ENCODE results near the gene KCNAB1.
A peak's percentile ranks its signal among the peaks of the same experiment; 100 is the strongest.

The KCNAB1 gene

DNA sequence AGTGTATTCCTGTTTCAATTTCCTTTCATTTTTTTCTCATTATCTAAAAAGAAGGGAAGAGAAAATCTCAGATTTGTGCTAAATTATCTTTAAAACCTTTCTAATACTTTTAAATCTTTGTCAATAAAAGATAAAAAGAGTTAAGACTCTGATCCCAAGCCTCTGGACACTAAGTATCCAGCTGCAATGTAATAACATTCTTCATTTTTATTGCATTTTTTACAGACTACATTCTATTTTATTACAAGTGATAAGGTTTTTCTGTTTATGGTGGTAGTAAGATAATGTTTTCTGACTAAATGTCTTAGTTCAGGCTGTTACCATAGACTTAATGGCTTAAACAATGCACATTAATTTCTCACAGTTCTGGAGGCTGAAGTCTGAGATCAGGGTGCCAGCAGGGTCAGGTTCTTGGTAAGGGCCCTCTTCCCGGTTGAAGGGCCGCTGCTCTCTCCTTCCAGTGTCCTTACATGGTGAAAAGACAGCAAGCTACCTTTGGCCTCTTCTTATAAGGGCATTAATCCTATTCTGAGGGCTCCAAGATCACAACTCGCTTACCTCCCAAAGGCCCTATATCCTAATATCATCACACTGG, 19.7 kb downstream of the KCNAB1 start:
- DNase-seq = no peak

DNA sequence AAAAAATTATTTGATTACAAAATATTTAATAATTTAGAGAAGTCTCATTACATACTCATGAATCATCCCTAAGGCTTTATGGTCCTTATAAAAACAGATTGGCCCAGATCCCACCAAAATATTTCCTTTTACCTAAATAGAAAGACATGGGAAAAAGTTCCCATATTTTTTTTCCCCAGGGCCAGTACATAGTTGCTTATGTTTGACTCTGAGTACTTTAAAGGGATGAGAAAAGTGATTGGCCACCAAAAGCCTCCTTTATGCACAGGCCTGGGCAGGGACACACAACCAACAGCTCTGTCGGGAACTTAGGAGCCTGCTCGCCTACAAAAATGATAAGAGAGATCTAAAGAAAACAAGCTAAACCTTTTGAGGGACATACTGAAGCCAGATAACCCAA, 22.3 kb downstream of the KCNAB1 start:
- no peak for DNase-seq

DNA sequence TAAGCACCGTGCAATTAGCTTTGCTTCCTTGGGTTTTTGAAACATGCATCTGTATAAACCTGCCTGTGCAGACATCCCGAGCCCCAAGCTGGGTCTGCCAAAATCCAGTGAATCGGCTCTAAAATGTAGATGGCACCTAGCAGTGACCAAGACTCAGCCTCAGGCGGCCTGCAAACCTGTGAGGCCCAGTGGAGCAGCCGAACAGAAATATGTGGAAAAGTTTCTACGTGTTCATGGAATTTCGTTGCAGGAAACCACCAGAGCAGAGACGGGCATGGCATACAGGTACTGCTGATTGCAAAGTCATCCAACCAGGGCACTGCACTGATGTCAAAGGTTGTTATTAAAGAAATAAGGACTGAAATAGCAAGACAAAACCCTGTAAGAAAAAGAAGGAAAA, 22.8 kb downstream of the KCNAB1 start:
- DNase-seq = no peak

DNA sequence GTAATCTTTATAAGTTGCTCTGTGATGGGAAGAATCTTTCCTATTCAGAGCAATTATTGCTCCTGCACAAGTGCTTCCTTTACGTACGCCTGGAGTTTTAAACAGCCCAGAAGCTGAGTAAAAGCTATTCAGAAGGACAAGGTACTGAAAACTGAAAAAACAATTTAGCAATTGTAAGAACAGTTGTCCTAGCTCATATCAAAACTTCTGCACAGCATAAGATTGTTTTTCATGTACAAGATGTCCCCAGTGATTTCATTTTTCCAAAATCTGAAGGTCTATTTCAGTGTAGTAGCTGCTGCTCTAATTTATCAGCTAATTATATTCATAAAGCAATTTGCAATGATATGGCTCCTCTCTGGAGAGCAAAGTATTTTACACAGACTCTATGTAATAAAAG, 23.7 kb downstream of the KCNAB1 start:
- no peak for DNase-seq

DNA sequence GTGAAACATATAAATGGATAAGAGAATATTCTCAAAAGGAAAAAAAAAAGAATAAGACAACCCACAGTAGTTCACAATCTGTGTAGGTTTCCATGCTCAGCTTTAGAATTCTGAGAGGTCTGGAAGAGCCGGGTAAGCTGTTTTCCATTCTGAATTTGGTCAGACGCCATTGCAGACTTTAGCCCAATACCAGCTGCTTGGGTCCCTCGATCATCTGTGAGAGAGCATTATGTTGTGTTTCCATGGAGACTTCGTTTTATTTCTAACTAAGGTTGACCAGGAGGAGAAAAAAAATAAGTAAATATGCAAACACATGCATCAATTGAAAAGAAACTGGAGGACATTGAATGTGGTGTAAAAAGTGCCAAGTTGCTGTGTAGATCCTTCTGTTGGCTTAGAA, 25.5 kb downstream of the KCNAB1 start:
- no peak for DNase-seq

DNA sequence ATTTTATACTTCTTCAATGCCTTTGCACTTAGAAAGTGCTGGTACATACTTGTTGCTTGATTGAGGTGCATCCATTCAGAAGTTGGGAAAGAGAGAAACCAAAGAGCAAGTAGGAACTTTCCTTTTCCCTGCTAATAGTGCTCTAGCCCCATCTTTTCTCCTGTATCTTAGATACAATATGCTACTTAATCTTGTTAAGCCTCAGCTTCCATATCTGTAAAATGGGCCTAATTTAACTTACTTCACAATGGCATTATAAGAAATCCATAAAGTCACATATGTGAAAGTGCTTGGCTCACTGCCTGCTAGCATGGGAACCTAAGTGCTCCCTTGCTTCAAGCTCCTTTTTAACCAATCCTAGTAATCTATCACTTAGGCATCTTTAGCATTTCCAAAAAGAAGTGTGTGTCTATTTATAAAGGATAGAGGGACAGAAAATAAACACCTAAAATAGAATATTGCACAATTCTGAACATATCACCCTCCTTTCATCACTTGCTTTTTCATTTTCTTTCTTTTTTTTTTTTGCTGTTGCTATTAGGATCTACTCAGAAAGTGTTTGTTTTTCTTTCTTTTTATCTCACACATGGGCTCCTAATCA, 28.1 kb downstream of the KCNAB1 start:
- no peak for DNase-seq

DNA sequence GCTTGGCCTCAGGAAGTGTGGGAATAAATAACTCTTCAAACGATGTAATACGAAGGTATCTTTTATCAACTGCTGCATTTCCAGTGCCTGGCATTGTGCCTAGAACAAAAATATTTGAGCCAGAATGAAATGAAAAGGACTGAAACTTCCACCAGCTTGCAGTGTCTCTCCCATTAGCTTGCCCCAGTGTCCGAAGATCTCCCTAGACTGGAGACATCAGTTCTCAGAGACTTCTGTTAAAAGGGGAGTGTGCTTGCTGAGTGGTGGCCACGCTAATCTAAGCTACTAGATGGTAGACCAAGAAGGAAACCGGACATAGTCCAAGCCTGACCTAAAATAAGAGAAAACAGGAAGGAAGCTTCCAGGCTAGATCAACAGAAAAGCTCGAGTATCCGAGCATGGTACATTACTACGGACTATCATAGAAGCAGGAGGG, 28.6 kb downstream of the KCNAB1 start:
- DNase-seq = no peak

DNA sequence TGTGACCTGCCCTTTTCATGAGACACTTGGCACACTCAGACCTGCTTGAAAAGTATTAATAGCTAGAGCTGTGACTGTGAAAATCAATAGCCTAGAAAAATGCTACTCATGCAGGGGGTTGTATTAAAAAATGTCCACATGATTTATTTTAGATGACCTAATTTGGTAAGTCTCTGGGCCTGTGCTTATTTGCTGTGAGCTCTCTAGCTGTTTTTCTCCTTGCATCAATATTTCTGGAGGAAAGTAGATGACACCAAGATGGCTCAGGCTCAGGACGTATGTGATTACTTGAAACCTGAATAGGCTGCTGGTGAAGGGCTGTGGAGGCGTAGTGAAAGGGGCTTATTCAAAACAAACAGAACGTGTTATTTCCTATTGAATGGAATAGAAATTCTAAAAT, 29.5 kb downstream of the KCNAB1 start:
- no peak for DNase-seq

DNA sequence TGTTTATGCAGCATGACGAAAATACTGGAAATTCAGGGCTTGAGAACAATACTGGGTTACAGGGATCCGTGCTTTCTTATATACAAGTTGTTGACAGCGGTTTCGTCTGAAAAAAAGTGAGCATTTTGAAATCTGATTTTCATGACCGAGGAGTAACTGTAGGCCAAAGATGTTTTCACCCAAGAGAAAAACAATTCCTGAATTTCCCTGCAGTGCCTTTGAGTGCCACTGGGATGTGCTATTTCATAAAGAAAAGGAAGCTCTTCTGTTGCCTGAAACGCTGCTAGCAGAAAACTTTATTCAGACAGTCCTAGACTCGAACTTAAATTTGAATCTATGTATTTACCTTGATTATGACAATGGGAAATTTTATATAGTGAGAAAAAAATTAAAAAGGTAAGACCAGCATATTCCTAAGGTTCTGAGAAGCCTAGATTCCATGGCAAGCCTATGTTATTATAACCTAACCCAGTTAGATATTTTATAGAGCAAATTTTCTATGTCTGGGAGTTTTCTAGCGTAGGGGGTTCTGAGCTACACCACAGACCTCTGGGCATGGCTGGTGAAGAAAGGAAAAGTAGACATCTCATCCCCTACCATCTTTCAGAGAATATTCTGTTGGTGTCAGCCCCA, 30.2 kb downstream of the KCNAB1 start:
- DNase-seq = peak; percentile 14

DNA sequence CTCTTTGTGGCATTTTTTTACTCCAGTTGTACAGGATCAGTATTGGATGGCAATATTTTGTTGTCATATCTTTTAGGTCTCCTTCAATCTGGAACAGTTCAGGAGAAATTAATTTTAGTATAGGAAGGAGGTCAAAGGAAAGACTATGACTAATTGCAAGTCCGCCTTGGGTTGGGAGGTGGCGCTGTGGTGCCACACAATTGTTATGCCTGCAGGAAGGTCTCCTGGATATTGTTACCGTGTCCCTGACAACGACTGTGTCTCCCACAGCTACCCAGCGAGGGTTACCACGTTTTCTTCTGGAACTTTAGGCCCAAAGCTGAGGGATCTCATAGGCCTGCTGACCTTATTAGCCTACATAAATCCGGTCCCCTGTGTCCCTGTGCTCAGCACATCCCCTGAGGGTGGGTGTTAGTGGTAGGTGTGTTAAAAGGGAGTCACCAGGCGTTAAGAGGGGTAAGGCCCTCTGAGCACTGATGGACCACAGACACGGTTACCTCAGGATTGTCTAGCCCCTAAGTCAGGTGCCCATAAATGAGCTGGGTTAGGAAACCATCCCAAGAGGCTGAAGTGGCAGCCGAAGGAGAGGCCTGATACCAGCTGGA, 31.5 kb downstream of the KCNAB1 start:
- DNase-seq = peak; percentile 49

DNA sequence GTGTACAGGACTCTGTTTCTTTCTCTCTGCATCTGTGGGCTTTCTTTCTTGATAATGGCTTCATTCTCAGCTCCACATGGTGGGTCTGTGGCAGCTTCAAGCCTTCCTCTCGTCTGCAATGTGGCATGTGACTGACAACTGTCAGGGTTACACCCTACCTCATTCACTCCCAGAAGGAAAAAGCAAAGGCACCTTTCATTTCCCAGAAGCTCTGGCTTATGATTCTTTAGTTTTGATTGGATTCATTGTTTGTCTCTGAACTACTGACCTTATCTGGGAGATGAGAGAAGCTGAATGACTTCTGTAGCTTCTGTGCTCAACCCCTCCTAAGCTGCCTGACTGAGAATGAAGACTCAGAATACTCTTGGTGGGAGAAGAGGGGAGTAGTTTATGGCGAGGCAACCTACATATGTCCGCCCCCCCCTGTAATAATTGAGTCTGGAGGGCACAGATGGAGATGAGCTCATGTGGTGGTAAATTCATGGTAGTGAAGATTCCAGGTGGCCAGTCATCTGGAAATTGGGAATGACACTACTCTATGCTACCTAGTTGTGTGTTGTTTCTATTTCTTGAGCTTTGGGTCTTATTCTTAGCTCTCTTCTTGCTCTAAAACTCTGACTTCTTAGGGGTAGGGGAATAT, 38.4 kb downstream of the KCNAB1 start:
- DNase-seq = no peak

DNA sequence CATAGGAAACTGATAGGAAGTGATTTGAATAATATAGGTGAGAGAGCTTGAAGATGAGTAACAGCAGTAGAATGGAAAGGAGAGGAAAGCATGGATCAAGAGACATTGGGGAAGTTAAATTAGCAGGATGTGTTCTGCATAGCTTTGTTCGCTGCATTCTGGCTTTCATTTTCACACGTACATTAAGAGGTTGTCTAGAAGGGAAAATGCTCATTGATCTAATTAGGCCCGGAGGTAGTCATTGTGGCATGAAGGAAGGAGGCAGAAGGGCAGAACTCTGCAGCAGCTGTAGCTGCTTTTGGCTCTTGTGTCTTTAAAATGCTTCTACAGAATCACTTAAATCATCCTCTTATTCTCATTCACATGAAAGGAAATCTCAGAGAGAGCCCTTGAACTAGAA, 40.3 kb downstream of the KCNAB1 start:
- no peak for DNase-seq

DNA sequence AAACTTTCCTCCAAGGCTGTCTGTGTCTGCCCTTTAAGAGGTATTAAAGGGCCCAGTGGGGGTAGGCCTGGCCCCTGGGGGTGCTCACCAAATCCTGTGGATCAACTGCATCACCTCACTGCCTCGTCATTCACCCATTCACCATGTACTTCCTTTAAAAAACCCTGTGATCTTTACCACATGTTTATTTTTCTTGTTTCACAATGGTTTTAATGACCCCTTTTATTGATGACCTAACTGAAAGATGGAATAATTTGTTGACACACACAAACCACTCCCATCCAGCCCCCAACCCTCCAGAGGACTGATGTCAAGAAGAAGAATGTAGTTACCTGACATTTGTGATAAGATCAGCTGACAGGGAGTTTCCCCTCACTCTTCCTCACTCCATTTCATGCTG, 40.8 kb downstream of the KCNAB1 start:
- DNase-seq = no peak

DNA sequence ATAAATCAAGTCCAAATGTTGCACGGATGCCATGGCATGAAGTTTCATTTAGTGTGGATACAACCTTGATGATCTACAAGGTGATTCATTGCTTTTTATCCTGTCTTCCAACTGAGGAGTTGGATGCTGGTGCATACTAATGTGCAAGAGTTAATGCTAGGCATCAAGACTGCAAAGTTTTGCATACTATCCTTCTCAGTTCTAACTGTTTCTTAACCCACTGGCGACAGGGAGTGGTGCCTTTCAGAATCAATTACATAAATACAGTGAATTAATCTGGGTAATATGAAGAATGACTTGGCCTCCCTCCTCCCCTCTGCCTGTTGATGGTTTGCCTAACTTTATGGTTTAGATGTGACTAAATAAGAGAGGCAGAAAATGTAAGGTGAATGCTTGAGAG, 43.5 kb downstream of the KCNAB1 start:
- no peak for DNase-seq

DNA sequence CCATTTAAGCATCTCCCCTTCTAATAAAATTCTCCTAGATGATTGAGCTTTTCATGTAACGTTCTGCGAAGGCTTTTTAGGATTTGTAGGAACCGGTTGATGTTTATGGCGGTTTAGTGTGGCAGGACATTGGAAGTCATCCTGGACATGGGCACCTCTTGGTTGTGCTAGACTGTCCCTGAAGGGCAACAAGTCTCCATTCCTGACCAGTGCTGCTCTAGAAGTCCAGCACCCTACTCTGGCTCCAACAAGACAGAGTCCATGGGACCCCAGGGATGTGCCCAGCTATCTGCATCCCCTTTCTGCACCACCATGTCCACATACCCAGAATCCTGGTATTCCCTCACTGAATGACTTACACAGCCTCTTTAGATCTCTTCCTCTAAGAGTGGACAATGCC, 46.4 kb downstream of the KCNAB1 start:
- no peak for DNase-seq

DNA sequence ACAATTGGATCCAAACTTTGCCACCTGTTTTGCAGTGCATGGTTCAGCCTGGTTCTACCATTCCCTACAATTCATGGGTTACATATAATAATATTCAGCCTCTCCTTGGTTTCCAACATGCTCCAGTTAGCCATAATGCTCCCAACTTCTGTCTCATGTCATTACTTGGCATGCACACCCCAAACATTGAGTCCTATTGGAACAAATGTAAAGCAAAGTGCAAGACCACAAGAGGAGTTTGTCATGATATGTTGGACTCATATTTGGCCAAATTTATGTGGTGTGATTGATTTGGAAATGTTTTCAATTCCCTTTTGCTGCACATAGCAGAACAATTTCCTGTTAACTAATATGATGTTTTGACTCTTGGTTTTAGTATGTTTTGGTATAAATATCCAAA, 50.2 kb downstream of the KCNAB1 start:
- no peak for DNase-seq

DNA sequence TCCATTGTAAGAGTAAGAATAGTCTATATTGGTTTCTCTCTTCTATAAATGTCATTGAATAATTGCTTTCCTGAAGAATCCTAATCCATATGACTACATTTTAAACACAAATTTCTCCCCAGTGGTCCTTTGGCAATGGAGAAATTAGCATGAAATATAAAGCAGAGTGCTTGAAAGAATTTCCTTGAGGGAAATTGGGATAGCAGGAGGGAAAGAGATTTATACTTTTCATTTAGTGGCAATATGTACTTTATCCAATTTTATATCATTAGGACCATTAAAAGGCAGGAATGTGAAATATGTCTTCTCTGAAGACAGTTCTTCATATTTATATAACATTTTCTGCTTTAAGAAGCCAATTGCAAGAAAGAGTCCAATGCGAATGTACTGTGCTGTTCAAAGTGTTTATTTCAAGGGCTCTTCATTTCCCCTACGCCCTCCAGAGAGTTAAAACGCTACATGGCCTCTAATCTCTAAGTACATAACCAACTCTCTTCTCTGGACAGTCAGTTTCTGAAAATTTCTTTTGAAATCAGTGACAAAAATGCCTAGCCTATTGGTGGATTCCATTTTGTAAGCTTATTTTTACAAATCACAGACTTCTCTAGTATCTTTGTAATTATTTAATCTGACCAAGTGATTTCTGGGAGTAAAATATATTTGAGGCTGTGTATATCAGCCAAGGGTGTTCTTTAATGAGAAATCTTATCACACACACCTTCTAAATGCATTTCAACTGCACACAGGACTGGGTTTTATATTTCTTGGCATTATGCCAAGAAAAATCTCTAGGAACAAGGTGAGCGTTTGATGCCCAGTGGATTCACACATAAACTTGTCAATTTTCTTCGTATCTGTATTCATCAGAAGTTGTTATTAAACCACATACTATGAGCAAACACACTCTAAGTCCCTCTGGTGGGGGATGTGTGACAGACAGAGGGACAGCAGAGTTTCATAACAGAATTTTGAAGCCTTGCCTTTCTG, 51.2 kb downstream of the KCNAB1 start:
- no peak for DNase-seq

DNA sequence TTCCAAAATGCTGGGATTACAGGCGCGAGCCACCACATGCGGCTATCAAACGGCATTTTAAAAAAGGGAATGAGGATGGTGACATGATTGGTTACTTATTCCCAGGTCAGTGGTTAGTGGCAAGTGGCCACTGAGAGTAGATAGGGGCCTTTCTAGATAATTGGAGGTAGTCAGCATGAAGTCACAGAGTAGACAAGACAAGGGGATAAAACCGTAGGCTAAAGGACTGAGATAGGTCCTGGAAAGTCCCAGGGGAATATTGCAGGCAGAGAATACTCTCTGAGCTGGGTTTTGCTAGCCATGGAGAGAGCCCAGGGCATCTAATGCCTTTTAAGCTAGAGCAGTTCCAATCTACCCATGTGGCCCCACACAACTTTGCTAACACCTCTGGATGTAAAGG, 52.2 kb downstream of the KCNAB1 start:
- DNase-seq = no peak

DNA sequence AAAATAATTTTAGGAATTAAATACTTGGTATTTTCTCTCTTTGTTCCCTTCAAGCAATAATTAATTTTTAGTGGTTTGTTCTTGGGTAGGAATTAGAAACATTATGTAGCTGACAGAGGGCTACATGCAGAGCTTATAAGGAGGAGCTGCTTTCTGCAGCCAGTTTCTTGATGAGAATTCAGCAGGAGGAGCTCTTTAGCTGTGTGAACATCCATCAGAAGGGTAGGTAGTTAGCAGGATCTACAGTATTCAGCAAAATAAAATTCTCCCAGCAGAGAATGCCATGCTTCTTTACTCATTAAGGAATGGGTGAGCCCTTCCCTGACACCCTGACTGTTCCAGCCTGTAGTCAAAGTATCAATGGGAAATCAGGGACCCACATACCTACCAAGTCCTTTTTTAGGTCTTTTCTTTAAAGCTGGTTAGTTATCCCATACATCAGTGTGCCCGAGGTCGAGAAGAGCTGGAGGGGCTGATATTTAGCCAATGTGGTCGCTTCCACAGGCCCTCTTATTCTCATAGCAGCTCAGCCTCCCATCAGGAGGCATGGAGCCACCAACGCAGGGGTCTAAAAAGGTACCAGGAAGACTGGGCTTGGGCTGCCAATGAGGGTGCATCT, 54.0 kb downstream of the KCNAB1 start:
- no peak for DNase-seq

DNA sequence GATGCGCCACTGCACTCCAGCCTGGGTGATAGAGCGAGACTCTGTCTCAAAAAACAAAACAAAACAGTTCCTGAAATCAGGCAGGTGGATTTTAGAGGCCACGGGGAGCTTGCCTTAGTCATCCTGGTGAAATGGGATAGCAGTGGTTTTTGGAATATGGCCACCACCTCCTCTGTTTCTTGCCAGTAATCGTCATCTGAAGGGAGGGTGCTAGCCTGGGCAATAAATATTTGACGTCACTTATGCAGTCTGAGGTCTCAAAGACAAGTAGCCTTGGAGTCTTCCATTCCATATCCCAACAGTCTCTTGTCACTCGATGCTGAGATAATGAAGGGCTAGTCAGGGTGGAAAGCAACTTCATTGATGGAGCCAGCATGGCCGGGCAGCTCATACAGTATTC, 55.2 kb downstream of the KCNAB1 start:
- no peak for DNase-seq

DNA sequence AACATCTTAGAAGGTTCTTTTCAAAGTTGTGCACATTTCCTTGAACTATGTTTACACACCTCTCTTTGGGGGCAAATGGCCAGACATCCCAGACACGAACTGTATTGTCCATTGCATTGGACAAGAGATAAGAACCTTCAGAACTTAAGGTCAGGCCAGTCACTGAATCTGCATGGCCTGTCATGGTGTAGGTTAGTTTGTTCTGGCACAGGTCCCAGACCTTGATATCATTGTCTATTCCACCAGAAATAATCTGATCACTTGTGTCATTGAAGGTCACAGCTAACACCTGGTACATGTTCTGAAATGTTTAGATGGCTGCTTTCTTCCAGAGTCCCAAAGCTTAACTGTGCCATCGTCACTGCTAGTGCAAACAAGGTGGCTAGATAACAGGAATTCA, 55.7 kb downstream of the KCNAB1 start:
- DNase-seq = no peak

DNA sequence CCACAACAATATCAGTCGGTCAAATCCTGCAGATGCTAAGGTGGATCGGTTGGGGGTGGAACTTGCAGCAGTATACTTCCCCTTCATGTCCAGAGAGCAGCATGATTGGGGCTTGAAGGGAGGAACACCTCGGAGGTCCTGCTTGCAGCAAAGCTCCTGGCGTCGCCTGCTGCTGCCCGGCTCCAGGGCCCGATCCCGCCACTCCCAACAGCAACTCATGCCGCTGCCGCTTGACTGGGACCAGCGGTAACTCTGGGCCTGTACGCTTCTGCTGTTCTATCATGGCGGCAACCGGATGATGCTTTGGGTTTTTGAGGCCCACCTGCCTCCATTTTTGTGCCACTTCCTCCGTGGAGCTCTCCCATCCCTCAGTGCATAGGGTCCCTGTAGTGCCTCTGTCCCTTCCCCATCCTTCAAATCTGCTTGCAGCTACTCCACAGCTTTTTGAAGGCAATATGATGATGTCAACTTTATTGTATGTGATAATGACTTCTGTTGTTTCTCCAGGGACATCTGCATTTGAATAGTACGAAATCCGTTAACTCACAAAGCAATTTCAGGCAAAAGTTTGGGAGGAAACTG, 56.3 kb downstream of the KCNAB1 start:
- DNase-seq = no peak
